Tibial nerve (tissue), 4 donors: ENCODE data around the gene ASTL.

ENCODE experiments used
- CTCF ChIP-seq, 5 experiments: fragments of 200-600 bp in 3 of 5; fragments of 450-650 bp in 2 of 5; sonication (generic) in 3 of 5; IDR thresholded peaks; one replicate each; pipeline ENCODE4 v1.5.1; 2016 to 2019; ENCODE audit warnings: antibody characterized with exemption in 5 of 5, mild to moderate bottlenecking in 3 of 5, moderate library complexity in 2 of 5
- EP300 ChIP-seq, 2 donors: sonication (generic); formaldehyde crosslinking; IDR thresholded peaks; one replicate each; pipeline ENCODE4 v1.6.1; 2017; ENCODE audit warnings: antibody characterized with exemption in 2 of 2, mild to moderate bottlenecking in 1 of 2
- POLR2A ChIP-seq, 2 donors: fragments of 450-650 bp; IDR thresholded peaks; one replicate each; pipeline ENCODE4 v1.6.1; 2017; ENCODE audit warnings: antibody characterized with exemption in 2 of 2, mild to moderate bottlenecking in 2 of 2, moderate library complexity in 2 of 2

DNA sequence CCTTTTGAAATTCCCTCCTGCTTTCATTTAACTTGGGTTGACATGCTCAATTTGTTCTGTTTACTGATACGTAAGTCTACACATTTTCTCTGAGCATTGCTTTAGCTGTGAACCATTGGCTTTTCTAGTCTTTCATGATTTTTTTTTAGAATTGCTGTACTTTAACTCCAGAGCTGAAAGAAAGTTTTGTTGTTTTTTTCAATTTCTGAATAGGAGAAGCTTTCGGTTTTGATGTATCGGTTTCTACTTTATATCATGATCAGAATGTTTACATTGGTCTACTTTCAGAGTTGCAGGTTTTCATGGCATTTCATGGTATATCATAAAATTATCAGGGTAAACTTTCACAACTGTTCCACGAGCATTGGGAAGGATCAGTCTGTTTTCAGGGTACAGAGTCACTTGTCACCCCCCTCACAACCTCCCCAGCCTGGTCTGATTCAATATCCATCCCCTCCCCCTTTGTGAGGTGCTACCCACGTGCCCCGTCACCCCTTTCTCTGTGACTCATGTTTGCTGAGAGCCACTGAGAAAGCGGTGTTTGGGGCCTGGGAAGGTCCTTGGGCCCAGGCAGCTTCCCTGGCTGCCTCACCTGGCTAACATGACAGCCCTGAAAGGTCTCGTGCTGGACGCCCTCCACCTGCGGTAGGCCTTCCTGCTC is 7.0 kb downstream of the ASTL start:
- no peak for TF ChIP-seq EP300 (IDR thresholded peaks at IDR 0.05)
- TF ChIP-seq CTCF (IDR thresholded peaks at IDR 0.05): no peak
- no peak for TF ChIP-seq POLR2A (IDR thresholded peaks at IDR 0.05)
